Measurements from ENCODE around the gene HERC4.
A peak's percentile ranks its signal among the peaks of the same experiment; 100 is the strongest.
"Not testable (repeated sequence)": the region's sequence is repeated elsewhere in the genome, so short reads cannot be mapped to it uniquely, and the experiment has no call there.

HERC4 gene

DNA sequence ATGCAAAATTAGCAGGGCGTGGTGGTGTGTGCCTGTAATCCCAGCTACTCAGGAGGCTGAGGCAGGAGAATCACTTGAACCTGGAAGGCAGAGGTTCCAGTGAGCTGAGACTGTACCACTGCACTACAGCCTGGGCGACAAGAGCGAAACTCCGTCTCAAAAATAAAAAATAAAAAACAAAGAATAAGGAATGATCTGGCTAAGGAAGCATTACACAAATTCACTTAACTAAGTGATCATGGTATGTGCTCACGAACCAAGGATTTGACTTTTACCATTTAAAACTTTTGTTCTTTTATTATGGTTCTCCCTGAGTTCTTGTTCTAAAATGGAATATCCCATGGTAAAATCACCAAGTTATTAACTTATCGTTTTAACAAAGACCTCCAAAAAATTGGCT, 119.5 kb downstream of the HERC4 start:
- no peak for DNase-seq (ENCODE audit: low read depth)

DNA sequence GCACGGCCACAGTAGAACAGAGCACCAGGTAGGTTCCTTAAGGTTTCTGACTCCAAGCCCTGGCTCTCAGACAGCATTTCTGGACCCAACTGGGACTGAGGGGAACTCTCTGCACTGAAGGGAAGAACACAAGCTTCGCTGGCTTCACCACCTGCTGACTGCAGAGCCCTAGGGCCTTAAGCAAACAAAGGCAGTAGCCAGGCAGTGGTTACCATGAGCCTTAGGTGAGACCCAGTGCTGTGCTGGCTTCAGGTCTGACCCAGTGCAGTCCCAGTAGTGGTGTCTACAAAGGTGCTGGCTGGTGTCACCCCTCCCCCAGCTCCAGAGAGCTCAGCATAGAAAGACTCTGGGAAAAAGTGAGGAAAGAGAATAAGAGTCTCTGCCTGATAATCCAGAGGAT, 131.2 kb downstream of the HERC4 start:
- no peak for DNase-seq (ENCODE audit: low read depth)

DNA sequence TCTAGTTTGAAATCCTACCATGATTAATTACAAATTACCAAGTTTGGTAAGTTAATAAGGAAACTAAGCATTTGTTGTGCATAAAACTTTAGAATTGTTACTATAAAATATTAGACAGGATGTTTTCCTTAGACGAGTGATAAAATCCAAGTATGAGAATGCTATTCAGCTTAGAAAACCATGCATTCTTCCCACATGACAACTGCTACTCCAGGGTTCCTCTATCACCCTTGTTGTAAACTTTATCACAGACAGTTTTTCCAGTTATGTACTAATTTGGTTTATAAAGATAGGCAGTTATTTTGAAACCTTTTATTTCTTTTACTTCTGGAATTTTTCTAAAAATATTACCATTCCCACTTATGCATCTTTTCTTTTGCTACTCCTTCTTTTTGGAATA, 138.7 kb downstream of the HERC4 start:
- no peak for DNase-seq (ENCODE audit: low read depth)

DNA sequence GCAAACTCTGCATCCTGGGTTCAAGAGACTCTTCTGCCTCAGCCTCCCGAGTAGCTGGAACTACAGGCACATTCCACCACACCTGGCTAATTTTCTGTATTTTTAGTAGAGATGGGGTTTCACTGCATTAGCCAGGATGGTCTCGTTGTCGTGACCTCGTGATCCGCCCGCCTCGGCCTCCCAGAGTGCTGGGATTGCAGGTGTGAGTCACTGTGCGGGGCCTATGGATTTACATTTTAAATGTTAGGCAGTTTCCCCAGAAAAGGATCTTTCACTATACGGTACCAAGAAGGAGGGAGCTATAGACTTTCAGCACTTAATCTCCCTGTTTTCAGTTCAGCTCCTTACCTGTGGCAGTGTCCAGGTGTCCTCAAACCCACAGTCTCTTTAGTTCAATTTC, 139.9 kb downstream of the HERC4 start:
- no peak for DNase-seq (ENCODE audit: low read depth)

DNA sequence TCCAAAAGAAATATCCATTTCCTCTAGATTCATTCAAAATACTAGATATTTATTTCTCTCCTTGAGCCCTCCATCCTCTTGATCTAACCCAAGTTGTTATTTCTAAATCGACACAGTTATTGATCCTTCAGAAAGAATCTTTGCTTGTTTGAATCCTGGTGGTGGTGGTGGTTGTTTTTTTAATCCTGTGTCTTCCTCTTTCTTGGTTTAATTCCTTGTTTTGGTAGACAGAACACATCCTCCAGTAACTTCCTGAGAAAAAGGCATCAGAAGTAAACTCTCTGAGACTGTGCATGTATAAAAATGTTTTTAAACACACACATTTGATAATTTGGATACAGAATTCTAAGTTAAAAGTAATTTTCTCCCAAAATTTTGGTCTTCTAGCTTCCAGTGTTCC, 140.7 kb downstream of the HERC4 start:
- no peak for DNase-seq (ENCODE audit: low read depth)

DNA sequence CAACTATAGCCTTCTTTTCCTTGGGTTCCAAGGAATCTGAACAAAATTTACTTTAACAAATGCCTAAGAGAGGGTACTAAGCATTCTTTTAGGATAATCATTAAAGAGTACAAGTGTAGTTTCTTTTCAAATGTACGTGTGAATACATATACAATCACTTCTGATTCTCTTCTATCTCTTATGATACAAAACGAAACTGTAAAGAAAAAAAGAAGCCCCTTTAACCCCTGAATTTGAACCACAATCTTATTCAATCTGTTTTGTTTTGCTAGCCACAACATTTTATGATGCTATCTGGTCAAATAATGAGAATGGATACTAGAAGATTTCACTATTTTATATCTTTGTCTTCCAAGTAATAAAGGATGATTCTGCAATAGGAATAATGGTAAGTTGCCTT, 141.9 kb downstream of the HERC4 start:
- no peak for DNase-seq (ENCODE audit: low read depth)

DNA sequence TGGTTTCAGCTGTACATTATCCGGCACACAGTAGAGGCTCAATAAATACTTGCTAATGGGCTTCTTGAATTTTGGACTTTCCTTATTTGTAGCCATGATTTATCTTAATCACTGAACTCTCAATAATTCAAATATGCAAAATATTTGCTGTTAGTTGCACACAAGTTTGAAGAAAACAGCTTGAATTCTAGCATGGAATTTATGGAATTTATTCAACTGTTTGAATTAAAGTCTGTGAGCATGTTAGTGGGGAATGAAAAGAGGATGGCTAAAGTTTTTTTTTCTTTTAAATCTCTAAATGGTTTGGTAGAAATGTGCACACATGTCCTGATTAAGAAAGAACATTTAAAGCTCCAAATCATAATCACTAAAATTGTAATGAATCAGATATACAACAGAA, 148.1 kb downstream of the HERC4 start:
- no peak for DNase-seq (ENCODE audit: low read depth)

DNA sequence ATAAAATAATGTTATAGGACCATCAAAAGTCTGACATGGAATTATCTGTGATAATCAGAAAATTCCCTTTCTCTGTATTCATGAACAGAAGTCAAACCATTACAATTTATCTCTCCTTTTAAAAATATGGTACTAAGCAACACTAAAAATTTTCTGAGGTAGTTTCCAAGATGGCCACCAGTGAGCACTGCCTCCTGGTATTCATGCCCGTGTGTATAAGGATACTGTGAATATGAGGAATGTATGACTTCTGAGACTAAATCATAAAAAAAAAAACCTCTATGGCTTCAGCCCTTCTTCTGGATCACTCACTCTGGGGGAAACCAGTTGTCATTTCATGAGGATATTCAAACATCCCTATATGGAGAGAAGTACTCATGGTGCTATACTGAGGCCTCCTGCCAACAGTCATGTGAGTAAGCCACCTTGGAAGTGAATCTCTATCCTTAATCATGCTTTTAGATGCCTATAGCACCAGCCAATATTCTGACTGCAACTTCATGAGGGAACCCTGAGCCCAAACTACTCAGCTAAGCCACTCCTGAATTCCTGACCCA, 149.6 kb downstream of the HERC4 start:
- DNase-seq (ENCODE audit: low read depth), result no peak

DNA sequence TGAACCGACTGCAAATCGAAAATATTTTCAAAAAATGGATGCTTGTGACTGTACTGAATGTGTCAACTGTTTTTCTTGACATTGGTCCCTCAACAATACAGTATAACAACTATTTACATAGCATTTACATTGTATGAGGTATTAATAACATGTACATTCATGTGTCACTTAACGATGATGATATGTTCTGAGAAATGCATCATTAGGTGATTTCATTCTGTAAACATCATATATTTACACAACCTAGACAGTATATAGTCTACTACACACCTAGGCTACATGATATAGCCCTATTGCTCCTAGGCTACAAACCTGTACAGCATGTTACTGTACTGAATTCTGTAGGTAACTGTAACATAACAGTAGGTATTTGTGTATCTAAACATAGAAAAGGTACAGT, 150.9 kb downstream of the HERC4 start:
- no peak for DNase-seq (ENCODE audit: low read depth)

DNA sequence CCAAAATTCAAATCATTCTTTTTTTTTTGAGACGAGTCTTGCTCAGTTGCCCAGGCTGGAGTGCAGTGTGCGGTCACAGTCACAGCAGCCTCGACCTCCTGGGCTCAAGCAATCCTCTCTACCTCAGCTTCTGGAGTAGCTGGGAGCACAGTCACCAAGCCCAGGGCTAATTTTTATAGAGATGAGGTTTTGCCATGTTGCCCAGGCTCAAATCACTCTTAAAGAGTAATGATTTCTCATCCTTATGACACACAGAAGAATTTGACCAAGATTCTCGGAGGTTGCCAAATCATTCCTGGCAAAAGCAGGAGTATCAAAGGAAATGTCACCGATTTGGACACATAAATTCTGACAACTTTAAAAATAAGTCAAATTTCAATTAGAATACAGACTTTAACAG, 151.5 kb downstream of the HERC4 start:
- no peak for DNase-seq (ENCODE audit: low read depth)

DNA sequence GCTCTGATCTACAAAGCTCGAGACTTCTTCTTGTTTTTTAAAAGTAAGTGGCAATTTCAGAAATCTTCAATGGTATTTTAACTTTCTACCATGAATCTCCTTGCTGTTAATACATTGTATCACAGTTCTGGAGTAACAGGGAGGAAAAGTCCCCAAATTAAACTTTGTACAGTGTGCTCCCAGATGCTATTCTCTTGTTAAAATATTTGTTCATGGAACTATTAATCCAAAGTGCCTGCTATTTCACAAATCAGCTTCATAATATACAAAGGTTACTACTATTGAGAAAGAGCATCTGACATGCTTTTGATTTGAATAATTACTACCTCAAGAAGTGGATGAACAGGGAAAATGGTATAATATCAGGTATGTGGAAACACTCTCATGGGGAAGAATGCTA, 154.0 kb downstream of the HERC4 start:
- DNase-seq (ENCODE audit: low read depth), result no peak

DNA sequence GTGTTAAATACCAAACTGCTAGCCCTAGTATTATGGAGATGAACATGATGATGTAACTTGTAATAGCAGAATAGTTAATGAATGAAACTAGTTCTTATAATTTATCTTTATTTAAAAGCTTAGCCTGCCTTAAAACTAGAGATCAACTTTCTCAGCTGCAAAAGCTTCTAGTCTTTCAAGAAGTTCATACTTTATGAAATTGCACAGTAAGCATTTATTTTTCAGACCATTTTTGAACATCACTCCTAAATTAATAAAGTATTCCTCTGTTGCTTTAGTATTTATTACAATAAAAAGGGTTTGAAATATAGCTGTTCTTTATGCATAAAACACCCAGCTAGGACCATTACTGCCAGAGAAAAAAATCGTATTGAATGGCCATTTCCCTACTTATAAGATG, 157.4 kb downstream of the HERC4 start:
- no peak for DNase-seq (ENCODE audit: low read depth)

DNA sequence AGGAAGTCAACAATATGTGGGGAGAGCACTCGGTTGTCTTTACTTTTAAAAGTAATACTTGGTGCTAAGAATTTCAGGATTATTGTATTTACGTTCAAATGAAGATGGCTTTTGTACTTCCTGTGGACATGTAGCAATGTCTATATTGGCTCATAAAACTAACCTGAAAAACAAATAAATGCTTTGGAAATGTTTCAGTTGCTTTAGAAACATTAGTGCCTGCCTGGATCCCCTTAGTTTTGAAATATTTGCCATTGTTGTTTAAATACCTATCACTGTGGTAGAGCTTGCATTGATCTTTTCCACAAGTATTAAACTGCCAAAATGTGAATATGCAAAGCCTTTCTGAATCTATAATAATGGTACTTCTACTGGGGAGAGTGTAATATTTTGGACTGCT, 157.9 kb downstream of the HERC4 start:
- DNase-seq (ENCODE audit: low read depth), result no peak

DNA sequence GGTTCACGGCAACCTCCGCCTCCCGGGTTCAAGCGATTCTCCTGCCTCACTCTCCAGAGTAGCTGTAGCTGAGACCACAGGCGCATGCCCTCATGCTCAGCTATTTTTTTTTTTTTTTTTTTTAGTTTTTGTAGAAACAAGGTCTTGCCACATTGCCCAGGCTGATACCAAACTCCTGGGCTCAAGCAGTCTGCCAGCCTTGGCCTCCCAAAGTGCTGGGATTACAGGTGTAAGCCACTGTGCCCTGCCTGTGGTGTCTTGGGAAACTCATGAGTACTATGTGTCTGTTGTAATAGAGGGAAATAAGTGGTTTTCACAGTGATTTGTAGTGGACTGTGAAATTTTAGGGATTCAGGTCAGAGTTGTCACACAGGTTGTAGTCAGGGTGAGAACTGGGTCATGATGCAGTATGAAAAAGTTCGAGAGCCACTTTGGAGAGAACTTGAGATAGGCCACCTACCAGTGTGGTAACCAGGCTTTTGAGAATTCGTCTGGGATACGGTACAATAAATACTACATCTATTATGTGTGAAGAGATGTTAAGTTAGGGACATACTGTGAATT, 160.2 kb downstream of the HERC4 start:
- DNase-seq (ENCODE audit: low read depth), result no peak

DNA sequence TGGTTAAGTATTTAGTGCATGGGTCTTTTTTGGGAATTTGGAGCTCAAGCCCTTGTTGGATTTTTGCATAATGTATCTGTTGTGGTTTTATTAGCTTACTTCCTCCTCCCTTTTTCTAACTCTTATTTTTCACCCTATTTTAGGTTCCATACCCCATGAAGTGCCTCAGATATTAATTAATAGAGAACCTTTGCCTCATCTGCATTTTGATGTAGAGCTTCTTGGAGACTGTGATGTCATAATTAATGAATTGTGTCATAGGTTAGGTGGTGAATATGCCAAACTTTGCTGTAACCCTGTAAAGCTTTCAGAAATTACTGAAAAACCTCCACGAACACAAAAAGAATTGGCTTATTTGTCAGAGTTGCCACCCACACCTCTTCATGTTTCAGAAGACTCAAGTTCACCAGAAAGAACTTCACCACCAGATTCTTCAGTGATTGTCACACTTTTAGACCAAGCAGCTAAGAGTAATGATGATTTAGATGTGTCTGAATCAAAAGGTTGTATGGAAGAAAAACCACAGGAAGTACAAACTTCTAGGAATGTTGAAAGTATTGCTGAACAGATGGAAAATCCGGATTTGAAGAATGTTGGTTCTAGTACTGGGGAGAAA, 162.6 kb downstream of the HERC4 start:
- DNase-seq (ENCODE audit: low read depth), result no peak

DNA sequence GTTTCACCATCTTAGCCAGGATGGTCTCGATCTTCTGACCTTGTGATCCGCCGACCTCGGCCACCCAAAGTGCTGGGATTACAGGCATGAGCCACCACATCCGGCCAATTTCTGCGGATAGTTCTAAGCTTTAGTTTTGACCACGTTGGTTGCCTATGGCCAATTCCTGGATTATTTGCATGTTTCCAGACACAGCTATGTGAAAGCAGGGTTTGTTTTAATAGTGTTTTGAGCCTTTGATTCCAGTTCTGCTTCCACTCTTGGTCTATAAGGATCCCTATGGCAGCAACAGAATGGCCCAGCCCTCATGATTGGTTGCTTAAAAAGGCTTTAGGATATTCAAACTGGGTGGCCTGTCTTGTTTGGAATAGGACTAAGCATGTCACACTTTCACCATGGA, 171.5 kb downstream of the HERC4 start:
- no peak for DNase-seq (ENCODE audit: low read depth)

DNA sequence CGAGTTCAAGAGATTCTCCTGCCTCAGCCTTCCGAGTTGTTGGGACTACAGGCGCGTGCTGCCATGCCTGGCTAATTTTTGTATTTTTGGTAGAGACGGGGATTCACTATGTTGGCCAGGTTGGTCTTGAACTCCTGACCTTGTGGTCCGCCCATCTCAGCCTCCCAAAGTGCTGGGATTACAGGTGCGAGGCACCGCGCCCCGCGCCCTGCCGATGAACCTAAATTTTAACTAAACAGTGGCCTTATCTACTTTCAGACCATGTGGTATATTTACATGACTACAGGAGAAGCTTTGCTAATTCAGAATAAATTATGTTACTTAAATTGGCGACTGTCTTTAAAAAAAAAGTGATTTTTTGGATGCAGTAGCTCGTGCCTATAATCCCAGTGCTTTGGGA, 181.4 kb downstream of the HERC4 start:
- DNase-seq (ENCODE audit: low read depth), result no peak

DNA sequence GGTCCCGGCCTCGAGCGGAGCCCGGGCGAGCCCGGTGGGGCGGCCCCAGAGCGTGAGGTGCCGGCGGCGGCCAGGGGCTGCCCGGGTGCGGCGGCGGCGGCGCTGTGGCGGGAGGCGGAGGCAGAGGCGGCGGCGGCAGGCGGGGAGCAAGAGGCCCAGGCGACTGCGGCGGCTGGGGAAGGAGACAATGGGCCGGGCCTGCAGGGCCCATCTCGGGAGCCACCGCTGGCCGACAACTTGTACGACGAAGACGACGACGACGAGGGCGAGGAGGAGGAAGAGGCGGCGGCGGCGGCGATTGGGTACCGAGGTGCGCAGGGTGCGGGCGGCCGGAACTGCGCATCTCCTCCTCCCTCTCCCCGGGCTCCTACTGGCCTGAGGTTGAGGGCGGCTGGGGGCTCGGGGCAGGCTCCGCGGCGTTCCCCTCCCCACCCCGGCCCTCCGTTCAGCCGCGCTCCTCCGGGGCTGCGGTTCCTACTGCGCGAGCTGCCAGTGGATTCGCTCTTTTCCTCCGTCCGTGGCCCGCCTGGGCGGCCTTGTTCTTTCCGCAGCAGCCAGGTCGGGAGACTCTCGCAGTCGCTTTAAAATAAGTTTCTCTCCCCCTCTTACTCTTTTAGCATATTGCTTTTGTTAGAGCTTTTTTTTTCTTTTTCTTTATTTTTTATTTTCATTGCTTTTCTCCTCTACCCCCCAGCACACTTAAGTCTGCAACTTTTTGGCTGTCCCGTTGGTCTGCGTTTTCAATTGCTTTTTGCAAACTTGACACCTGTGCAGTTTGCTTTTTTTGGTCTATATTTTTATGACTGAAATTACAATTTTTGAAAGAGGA, 190.0 kb downstream of the HERC4 start:
- peak; percentile 50 for DNase-seq (ENCODE audit: low read depth)

DNA sequence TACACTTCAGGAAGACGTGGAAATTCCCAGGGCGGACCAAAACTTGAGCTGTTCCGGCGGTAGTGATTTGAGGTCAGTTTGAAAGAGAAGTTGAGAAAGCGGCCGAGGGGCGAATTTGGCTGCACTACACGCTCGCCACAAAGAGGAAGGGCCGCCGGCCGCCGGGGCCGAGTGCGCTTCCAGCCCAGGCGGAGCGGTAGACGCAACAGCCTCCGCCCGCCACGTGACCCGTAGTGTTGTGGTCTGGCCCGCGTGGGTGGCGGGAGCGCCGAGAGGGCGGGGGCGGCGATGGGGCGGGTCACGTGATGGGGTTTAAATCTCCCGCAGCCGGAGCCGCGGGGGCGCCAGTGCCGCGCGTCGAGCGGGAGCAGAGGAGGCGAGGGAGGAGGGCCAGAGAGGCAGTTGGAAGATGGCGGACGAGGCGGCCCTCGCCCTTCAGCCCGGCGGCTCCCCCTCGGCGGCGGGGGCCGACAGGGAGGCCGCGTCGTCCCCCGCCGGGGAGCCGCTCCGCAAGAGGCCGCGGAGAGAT, 190.7 kb downstream of the HERC4 start, which contains the start of gene SIRT1:
SIRT1 (plus strand) TSS at position 344 of the 529 bp plus-strand sequence; CDS start at position 410, 66 bp downstream.
- peak; percentile 83 for DNase-seq (ENCODE audit: low read depth)

DNA sequence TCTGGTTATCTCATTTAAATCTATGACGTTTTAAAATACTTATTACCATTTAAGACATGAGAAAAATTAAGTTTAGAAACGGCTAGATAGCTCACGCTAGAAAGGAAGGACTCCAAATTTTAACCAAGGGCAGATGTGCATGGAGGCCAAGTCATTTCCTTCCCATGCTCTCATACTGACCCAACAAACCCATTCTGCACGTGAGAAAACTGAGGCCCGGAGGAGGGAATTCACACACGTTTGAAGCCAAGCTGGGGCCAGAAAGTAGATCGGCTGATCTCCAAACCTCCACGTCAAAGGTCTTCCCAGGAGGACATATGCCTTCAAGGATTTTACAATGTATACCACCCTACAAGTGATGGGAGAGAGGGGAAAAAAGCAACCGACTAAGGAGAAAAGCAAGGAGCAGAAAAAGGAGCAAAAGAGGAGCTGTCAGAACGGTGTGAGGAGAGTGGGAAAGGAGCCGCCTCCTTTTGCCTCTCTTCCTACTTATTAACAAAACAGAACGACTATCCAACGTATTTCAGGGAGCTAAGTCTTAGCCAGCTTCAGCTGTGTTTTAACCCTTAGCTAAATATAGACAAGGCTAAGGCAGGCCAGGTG, 191.3 kb downstream of the HERC4 start:
- DNase-seq (ENCODE audit: low read depth), result no peak

DNA sequence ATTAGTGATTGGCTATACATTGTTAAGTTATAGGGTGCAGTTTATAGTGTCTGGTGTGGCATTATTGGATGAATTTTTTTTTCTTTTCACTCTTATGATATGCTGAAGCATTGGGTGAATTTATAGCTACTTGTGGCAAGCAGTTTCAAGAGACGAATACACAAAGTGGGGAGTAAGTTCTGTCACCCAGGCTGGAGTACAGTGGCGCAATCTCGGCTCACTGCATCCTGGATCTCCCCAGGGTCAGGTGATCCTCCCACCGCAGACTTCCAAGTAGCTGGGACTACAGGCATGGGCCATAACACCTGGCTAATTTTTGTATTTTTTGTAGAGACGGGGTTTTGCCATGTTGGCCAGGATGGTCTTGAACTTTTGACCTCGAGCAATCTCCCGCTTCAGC, 196.9 kb downstream of the HERC4 start:
- no peak for DNase-seq (ENCODE audit: low read depth)

DNA sequence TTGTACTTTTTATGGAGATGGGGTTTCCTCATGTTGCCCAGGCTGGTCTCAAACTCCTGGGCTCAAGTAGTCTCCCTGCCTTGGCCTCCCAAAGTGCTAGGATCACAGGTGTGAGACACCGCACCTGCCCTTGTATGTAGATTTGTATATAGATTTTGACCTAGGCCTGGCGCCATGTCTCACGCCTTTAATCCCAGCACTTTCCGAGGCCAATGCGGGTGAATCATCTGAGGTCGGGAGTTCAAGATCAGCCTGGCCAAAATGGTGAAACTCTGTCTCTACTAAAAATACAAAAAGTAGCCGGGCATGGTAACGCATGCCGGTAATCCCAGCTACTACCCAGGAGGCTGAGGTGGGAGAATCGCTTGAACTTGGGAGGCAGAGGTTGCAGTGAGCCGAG, 197.7 kb downstream of the HERC4 start:
- not testable (repeated sequence) for DNase-seq (ENCODE audit: low read depth)

Measured in stimulated activated CD8-positive, alpha-beta memory T cell treated with anti-CD3 and anti-CD28 coated beads, Interleukin-15, amount 100 ng/mL, for 24 hours (primary cell).